HEK293T (cell line): ENCODE data around the gene TSPAN12.

Experiments
- ARNT ChIP-seq: fragments of 450-650 bp; IDR thresholded peaks from 2 replicates; pipeline ENCODE4 v1.6.1; 2017; ENCODE audit warnings: mild to moderate bottlenecking
- CTBP1 ChIP-seq: fragments of 450-650 bp; IDR thresholded peaks from 2 replicates; pipeline ENCODE4 v1.6.1; 2016; ENCODE audit warnings: borderline replicate concordance
- ELF4 ChIP-seq: fragments of 450-650 bp; IDR thresholded peaks from 2 replicates; pipeline ENCODE4 v1.6.1; 2017; ENCODE audit warnings: antibody characterized with exemption
- FOXA1 ChIP-seq: fragments of 450-650 bp; IDR thresholded peaks from 2 replicates; pipeline ENCODE4 v1.6.1; 2016; ENCODE audit warnings: mild to moderate bottlenecking
- FOXK2 ChIP-seq: fragments of 450-650 bp; IDR thresholded peaks from 2 replicates; pipeline ENCODE4 v1.6.1; 2016; ENCODE audit warnings: mild to moderate bottlenecking
- FOXM1 ChIP-seq: fragments of 450-650 bp; IDR thresholded peaks from 2 replicates; pipeline ENCODE4 v1.6.1; 2017; ENCODE audit warnings: mild to moderate bottlenecking, borderline replicate concordance
- HDGF ChIP-seq: fragments of 450-650 bp; IDR thresholded peaks from 2 replicates; pipeline ENCODE4 v1.6.1; 2017; ENCODE audit warnings: antibody characterized with exemption, borderline replicate concordance
- LEF1 ChIP-seq: fragments of 450-650 bp; IDR thresholded peaks from 2 replicates; pipeline ENCODE4 v1.6.1; 2017; ENCODE audit warnings: mild to moderate bottlenecking, borderline replicate concordance
- PKNOX1 ChIP-seq: fragments of 450-650 bp; IDR thresholded peaks from 2 replicates; pipeline ENCODE4 v1.6.1; 2016
- SP1 ChIP-seq: fragments of 450-650 bp; IDR thresholded peaks from 2 replicates; pipeline ENCODE4 v1.6.1; 2017
- TARDBP ChIP-seq: fragments of 450-650 bp; IDR thresholded peaks from 2 replicates; pipeline ENCODE4 v1.6.1; 2016
- ZNF384 ChIP-seq: fragments of 450-650 bp; IDR thresholded peaks from 2 replicates; pipeline ENCODE4 v1.6.1; 2016

GRCh38 chr7:120877701-120878100, 19.8 kb upstream of the TSPAN12 start:
- TF ChIP-seq ZNF384 (no peak), FOXK2 (no peak), TARDBP (no peak), FOXM1 (no peak), CTBP1 (no peak), LEF1 (no peak), PKNOX1 (no peak), ELF4 (no peak), SP1 (no peak), HDGF (no peak), FOXA1 (no peak), ARNT (no peak)
